HG03521 (cell line): ENCODE measurements around the gene ZRSR2.
A peak's percentile ranks its signal among the peaks of the same experiment; 100 is the strongest.
"Not testable (repeated sequence)": the region's sequence is repeated elsewhere in the genome, so short reads cannot be mapped to it uniquely, and the experiment has no call there.

Experiments
- ATAC-seq: cut with Tn5 transposase; IDR thresholded peaks from one replicate; pipeline ENCODE4 v1.9.1; 2021; ENCODE audit warnings: mild to moderate bottlenecking, moderate library complexity; ENCODE audit not compliant: unreplicated experiment

The ZRSR2 gene

GRCh38 chrX:15789979-15790768 lies at the start of gene ZRSR2:
Gene ZRSR2 (plus strand): TSS chrX:15790484. CDS start chrX:15790496, 12 bp downstream.
- peak; percentile 90 for ATAC-seq

GRCh38 chrX:15744181-15744867 lies 46.0 kb upstream of the ZRSR2 start:
- no peak for ATAC-seq

GRCh38 chrX:15745179-15745578 lies 45.1 kb upstream of the ZRSR2 start:
- ATAC-seq = no peak

- ATAC-seq = not testable (repeated sequence)
These were observed 43.6 kb upstream of the ZRSR2 start for GRCh38 chrX:15746651-15747050.

- ATAC-seq = no peak
These were observed 42.6 kb upstream of the ZRSR2 start for GRCh38 chrX:15747626-15748173.

- no peak for ATAC-seq
These were observed 41.4 kb upstream of the ZRSR2 start for GRCh38 chrX:15748841-15749240.

- ATAC-seq = peak; percentile 77
These were observed 40.4 kb upstream of the ZRSR2 start for GRCh38 chrX:15749642-15750610.

- no peak for ATAC-seq
These were observed 39.6 kb upstream of the ZRSR2 start for GRCh38 chrX:15750611-15751154.

GRCh38 chrX:15751155-15751819 lies 39.0 kb upstream of the ZRSR2 start:
- ATAC-seq = peak; percentile 61

GRCh38 chrX:15755091-15755490 lies 35.2 kb upstream of the ZRSR2 start:
- ATAC-seq = no peak

GRCh38 chrX:15758140-15758539 lies 32.1 kb upstream of the ZRSR2 start:
- no peak for ATAC-seq

GRCh38 chrX:15759886-15760285 lies 30.4 kb upstream of the ZRSR2 start:
- ATAC-seq = not testable (repeated sequence)

- ATAC-seq = no peak
These were observed 28.6 kb upstream of the ZRSR2 start for GRCh38 chrX:15761564-15762191.

- ATAC-seq = no peak
These were observed 20.9 kb upstream of the ZRSR2 start for GRCh38 chrX:15769300-15769954.

GRCh38 chrX:15781961-15782699 lies 8.2 kb upstream of the ZRSR2 start:
- peak; percentile 84 for ATAC-seq

GRCh38 chrX:15785176-15785750 lies 5.0 kb upstream of the ZRSR2 start:
- ATAC-seq = no peak

GRCh38 chrX:15786915-15787314 lies 3.4 kb upstream of the ZRSR2 start:
- ATAC-seq = no peak

GRCh38 chrX:15790769-15791290 lies 546 bp downstream of the ZRSR2 start:
- ATAC-seq = peak; percentile 13
